Loucy (cell line): ENCODE data around the gene ERICH2.

Experiments
- EZH2phosphoT487 ChIP-seq: fragments of 200-600 bp; IDR thresholded peaks from 2 replicates; pipeline ENCODE4 v1.6.1; 2018; ENCODE audit warnings: antibody characterized with exemption, mild to moderate bottlenecking, moderate library complexity, borderline replicate concordance
- TF ChIP-seq, protein P1 (sequence below): fragments of 200-600 bp; sonication (generic); conservative IDR thresholded peaks from 2 replicates; pipeline ENCODE4 v1.5.1; 2014; ENCODE audit warnings: mild to moderate bottlenecking, antibody characterized with exemption, low read length

DNA sequence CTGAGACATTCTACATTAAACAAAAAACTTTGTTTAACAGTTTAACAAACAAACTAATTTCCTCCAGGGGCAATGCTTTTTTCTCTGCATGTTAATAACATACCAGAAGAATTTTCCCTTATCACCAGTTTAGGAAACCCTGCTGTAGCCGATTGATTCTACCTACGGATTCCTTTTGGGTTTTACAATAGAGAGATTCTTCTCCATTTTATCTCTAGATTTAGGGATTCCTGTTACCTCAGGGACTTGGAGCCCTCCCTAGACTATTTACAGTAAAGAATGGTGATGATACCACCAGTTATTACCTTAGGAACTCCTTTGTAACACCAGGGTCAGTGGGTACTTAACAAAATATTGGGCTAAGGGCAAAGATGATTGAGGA lies 5.3 kb upstream of the ERICH2 start:
- TF ChIP-seq, protein P1, sequence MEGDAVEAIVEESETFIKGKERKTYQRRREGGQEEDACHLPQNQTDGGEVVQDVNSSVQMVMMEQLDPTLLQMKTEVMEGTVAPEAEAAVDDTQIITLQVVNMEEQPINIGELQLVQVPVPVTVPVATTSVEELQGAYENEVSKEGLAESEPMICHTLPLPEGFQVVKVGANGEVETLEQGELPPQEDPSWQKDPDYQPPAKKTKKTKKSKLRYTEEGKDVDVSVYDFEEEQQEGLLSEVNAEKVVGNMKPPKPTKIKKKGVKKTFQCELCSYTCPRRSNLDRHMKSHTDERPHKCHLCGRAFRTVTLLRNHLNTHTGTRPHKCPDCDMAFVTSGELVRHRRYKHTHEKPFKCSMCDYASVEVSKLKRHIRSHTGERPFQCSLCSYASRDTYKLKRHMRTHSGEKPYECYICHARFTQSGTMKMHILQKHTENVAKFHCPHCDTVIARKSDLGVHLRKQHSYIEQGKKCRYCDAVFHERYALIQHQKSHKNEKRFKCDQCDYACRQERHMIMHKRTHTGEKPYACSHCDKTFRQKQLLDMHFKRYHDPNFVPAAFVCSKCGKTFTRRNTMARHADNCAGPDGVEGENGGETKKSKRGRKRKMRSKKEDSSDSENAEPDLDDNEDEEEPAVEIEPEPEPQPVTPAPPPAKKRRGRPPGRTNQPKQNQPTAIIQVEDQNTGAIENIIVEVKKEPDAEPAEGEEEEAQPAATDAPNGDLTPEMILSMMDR, result no peak
- no peak for TF ChIP-seq EZH2phosphoT487
